HG02938 (cell line): ENCODE data around the gene ARMC6.
"Not testable (repeated sequence)": the region's sequence is repeated elsewhere in the genome, so short reads cannot be mapped to it uniquely, and the experiment has no call there.

Experiments used
- ATAC-seq: cut with Tn5 transposase; IDR thresholded peaks from one replicate; pipeline ENCODE4 v1.9.1; 2021; ENCODE audit warnings: mild to moderate bottlenecking, moderate library complexity; ENCODE audit not compliant: unreplicated experiment

The ARMC6 gene

GRCh38 chr19:19074196-19074882 is 40.9 kb downstream of the ARMC6 start:
- ATAC-seq = no peak

GRCh38 chr19:19075126-19075525 is 41.7 kb downstream of the ARMC6 start:
- ATAC-seq = no peak

GRCh38 chr19:19076476-19076875 is 43.1 kb downstream of the ARMC6 start:
- ATAC-seq = no peak

DNA sequence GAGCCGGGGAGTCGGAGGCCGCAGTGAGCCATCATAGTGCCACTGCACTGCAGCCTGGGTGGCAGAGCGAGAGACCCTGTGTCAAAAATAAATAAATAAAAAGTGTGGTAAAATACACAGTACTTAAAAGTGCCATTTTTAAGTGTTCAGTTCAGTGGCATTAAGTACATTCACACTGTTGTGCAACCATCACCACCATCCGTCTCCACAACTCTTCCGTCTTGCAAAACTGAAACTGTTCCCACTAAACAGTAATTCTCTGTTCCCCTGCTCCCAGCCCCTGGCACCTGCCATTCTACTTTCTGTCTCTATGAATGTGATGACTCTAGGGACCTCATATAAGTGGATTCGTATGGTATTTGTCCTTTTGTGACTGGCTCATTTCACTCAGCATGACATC is 43.7 kb downstream of the ARMC6 start:
- ATAC-seq = no peak

DNA sequence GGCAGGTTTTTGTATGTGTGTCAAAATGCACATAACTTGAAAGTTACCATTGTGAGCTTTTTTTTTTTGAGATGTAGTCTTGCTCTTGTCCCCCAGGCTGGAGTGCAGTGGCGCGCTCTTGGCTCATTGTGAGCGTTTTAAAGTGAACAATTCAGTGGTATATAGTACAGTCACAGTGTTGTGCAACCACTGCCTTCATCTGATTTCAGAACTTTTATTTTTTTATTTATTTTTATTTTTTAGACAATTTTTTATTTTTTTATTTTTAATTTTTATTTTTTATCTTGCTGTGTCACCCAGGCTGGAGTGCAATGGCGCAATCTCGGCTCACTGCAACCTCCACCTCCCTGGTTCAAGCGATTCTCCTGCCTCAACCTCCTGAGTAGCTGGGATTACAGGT is 45.4 kb downstream of the ARMC6 start:
- no peak for ATAC-seq

- ATAC-seq = no peak
Measured at GRCh38 chr19:19079571-19079970, 46.2 kb downstream of the ARMC6 start.

- ATAC-seq = no peak
Measured at GRCh38 chr19:19081642-19082151, 48.3 kb downstream of the ARMC6 start.

GRCh38 chr19:19083413-19084178 is 50.2 kb downstream of the ARMC6 start:
- ATAC-seq = no peak

GRCh38 chr19:19087676-19088075 is 54.3 kb downstream of the ARMC6 start:
- ATAC-seq = no peak

- no peak for ATAC-seq
Measured at GRCh38 chr19:19094513-19094912, 61.1 kb downstream of the ARMC6 start.

GRCh38 chr19:19095691-19096090 is 62.3 kb downstream of the ARMC6 start:
- no peak for ATAC-seq

DNA sequence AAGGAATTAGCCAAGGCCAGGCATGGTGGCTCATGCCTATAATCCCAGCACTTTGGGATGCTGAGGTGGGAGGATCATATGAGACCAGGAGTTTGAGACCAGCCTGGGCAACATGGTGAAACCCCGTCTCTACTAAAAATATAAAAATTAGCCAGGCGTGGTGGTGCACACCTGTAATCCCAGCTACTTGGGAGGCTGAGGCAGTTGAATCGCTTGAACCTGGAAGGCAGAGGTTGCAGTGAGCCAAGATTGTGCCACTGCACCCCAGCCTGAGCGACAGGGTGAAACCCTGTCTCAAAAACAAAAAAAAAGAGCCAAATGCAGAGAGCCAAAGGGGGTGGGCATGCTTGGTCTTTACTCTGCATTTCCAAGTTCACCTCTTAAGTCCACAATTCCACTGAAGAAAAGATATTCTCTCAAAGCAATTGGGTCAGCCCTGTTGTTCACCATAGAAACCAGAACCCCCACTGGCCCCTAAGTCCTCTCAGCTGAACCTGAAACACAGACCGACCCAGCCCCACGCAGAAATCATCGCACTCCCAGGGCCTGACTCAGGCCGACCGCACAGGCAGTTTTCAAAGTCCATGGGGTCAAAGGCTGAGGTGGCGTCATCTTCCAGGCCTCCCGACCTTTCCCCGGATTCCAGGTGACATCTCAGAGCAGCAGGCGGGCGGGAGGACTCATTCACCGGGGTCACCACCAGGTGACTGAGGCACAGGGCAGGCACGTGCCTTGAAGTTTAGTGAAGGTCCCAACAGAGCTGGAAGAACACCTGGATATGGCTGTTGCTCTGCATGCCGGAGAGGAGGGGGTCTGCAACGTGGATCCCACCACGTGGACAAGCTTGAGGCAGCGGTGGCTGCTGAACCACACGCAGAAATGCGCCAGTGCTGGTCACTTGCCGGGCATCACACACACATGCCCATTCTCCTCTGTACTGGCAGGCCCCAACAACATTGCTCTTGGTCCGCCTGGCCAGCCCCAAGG is 63.5 kb downstream of the ARMC6 start:
- no peak for ATAC-seq

DNA sequence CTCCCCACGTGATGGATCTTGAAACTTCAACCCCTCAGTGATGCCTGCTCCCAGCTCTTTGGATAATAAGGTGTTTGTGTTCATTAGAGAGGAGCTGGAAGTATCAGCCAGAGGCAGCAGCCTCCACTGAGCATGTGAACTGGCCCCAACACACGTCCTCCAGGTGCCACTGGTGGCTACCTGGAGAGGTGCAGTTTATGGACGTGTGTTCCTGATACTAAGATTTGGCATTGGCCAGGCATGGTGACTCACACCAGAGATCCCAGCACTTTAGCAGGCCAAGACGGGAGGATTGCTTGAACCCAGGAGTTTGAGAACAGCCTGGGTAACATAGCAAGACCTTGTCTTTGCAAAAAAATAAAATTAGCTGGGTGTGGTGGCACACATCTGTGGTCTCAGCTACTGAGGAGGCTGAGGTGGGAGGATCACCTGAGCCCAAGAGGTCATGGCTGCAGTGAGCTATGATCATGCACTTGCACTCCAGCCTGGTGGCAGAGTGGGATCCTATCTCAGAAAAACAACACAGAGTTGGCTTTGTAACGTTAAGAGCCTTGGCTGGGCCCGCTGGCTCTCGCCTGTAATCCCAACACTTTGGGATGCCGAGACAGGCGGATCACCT is 64.8 kb downstream of the ARMC6 start:
- ATAC-seq = no peak

DNA sequence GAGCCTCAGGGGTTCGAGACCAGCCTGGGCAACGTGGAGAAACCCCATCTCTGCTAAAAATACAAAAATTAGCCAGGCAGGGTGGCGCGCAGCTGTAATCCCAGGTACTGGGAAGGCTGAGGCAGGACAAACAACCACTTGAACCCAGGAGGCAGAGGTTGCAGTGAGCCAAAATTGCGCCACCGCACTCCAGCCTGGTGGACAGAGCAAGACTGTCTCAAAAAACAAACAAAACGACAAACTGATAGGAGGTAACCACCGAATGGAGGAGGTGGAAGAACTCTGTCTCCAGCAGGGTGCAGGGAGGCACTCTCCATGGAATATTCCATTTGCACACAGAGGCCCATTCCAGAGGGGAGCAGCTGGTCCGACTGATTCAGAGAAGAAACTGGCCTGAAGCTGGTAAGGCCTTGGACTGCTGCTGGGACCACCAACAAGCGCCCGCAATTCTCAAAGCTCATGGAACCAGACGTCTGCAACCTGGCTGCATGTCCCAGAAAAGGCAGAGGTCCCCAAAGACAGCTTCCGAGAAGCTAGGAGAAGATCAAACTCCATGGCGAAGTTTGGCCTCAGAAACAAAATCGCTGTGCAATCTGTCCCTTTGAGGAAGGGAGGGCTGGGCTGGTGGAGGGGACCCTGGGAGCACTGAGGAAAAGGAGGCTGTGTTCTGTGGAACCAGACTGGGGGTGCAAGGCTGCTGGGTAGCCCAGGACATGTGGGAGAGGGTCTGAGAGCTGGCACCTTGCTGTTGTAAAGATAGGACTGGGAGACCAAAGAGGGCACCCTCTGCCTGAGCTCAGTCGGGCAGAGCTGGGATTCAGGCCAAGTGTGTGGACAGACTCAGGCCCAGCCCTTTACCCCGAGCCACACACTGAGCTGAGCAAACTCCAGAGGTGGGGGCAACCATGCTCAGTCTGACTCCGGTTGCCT is 65.6 kb downstream of the ARMC6 start:
- ATAC-seq = no peak

DNA sequence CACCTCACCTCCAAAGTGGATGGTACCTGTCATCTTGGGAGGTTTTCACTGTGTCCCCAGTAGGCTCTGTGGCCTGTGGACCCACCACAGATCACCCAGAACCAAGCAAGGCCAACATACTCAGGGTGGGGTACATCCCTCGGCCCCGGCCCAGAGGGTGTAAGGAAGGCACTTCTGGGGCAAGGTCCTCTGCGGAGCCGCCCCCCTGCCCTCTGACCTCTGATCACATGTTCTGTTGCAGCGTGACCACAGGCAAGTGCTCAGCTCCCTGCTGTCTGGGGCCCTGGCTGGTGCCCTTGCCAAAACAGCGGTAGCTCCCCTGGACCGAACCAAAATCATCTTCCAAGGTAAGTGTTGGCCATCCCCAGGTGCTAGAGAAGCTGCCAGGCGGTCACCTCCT is 68.1 kb downstream of the ARMC6 start:
- ATAC-seq = no peak

GRCh38 chr19:19102566-19102965 is 69.2 kb downstream of the ARMC6 start:
- not testable (repeated sequence) for ATAC-seq

GRCh38 chr19:19103167-19103566 is 69.8 kb downstream of the ARMC6 start:
- ATAC-seq = no peak

DNA sequence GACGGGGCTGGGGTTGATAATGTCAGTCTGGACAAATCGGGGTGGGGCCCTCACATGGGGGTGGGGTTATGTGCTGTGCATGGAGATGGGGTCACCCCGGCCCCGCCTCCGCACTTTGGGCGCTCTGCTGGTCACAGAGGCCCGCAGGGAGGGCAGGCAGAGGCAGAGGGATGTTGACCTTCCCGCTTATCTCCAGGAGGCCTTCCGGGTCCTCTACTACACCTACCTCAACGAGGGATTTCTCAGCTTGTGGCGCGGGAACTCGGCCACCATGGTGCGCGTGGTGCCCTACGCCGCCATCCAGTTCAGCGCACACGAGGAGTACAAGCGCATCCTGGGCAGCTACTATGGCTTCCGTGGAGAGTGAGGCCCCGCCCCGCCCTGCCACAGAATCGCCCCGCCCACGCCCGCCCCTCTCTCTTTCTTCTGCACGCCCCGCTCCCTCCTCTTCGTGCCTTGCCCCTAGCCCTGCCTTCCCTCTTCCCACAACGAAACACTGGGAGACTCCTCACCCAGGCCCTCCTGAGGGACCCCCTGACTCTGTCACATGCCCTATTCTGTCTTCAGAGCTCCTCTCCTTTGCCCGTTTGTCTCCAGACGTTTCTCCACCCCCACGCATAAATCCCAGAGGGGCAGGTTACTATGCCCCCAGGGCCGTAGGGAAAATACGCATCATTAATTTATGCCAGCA is 72.1 kb downstream of the ARMC6 start:
- ATAC-seq = no peak

DNA sequence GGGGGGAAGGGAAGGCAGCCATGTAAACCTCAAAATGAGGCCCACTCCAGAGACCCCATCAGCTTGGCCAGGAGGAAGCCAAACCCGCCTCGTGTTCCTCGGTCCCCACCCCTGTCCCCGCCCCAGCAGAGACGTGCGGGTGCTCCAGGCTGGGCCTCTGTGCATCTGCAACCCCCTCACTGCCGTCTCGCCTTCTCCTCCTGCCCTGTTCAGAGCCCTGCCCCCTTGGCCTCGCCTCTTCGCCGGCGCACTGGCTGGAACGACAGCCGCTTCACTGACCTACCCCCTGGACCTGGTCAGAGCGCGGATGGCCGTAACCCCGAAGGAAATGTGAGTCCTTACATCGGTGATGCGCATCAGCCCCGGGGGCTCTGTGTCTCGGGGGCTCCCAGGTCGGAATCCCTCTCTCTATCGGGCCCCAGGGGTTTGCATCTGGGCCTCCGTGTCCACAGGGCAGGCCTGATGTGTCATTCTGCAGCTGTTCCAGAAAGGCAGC is 72.7 kb downstream of the ARMC6 start:
- no peak for ATAC-seq
